ENCODE measurements around the gene GAN. TPM values are rescaled to one million over a fixed set of nuclear protein-coding genes. Genes with fewer than 3 reads are reported as not detected.
"Not testable (repeated sequence)": the region's sequence is repeated elsewhere in the genome, so short reads cannot be mapped to it uniquely, and the experiment has no call there.

The GAN gene
- total RNA-seq, 1 donor = 9.1 TPM

DNA sequence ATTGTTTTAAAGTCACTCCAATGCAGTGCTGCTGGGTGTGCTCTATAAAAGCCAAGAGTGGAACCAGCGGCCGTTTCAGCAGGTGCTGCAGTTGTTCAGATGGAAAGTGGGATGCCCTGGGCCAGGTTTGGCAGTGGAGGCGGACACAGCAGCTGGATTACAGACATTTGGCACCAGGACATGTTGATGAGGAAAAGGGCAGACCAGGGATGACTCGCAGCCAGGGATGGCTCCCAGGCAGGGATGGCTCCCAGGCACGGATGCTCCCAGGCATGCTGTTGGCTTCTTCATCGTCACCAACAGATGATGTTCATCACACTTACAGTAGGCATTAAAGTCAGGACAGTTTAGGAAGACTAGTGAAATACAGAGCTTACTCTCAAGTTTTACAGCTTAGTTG, 10.0 kb downstream of the GAN start:
- H3K4me3 ChIP-seq (ENCODE audit: low read depth, low read length) = no peak overlapping the region
- TF ChIP-seq, protein P1, sequence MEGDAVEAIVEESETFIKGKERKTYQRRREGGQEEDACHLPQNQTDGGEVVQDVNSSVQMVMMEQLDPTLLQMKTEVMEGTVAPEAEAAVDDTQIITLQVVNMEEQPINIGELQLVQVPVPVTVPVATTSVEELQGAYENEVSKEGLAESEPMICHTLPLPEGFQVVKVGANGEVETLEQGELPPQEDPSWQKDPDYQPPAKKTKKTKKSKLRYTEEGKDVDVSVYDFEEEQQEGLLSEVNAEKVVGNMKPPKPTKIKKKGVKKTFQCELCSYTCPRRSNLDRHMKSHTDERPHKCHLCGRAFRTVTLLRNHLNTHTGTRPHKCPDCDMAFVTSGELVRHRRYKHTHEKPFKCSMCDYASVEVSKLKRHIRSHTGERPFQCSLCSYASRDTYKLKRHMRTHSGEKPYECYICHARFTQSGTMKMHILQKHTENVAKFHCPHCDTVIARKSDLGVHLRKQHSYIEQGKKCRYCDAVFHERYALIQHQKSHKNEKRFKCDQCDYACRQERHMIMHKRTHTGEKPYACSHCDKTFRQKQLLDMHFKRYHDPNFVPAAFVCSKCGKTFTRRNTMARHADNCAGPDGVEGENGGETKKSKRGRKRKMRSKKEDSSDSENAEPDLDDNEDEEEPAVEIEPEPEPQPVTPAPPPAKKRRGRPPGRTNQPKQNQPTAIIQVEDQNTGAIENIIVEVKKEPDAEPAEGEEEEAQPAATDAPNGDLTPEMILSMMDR (IDR thresholded peaks at IDR 0.05; ENCODE audit: insufficient read depth, low read depth, low read length) = no peak
- no peak for DNase-seq (ENCODE audit: low read depth)

DNA sequence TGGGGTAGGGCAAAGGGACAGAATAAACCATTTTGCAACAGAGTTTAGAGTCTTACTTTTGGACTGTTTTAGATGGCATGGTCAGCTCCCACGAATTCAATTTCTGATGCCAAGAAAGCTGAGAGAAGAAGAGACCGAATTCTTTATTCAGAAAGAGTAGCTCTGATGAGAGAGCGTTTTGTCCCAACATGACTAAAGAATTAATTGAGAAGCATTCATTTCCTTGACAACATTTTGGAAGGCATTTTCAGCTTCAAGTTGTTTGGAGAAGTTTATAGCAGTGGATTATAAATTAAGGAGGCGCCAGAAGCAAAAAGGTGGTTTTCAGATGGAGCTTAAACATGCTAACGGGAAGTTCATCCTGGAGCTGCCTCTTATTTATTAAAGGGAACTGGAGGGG, 12.2 kb downstream of the GAN start:
- TF ChIP-seq, protein P1 (IDR thresholded peaks at IDR 0.05; ENCODE audit: insufficient read depth, low read depth, low read length) = no peak
- no peak for DNase-seq (ENCODE audit: low read depth)
- no peak overlapping the region for H3K4me3 ChIP-seq (ENCODE audit: low read depth, low read length)

DNA sequence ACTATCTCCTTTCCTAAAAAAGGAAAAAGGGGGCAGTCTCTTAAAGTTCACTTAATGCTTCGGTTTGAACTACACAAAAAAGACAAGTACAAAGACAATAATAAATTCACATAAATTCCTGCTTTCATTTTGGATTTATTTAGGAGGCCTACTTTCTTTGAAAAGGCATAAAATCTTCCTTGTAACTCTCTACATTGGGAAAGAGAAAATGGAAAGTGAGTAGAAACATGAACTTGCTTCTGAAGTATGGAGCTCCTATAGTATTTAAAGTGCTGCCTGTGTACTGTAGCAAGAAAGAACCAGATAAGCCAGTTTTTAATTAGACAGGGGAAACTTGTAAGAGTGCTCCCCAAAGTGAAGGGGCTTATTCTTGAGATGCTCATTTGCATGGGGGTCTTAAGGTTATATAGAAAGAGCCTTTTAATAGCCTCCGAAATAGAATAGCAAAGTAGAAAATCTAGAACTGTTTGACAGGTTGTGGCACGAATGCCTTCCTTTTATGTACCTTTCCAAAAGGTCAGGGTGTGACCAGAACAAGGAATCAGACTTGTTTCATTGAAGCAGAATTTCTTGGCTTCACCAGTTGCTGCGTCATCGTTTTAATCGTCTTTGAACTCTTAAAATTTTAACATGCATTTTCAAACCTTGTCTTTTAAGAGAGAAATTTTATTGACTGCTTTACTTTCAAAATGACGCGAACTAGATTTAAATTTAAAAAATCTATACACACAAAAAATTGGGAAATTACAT, 12.9 kb downstream of the GAN start:
- no peak overlapping the region for H3K4me3 ChIP-seq (ENCODE audit: low read depth, low read length)
- TF ChIP-seq, protein P1 (IDR thresholded peaks at IDR 0.05; ENCODE audit: insufficient read depth, low read depth, low read length) = no peak
- no peak for DNase-seq (ENCODE audit: low read depth)

DNA sequence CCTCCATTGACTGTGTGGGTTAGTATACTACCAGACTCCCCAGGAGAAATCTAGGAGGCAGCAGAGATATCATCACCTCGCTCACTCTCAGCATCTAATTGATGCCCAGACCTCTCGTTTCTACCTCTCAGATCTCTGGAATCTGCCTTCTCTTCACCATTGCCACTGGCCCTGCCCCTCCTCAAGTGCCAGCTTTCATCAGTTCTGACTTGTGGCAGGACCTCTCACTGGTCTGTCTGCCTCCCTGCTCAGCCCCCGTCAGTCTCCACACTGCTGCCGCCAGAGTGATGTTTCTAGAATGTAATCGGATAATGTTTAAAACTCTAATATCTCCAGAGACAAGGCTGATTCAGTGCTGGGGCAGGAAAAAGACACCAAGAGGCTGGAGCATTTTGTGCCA, 15.2 kb downstream of the GAN start:
- DNase-seq (ENCODE audit: low read depth) = no peak
- TF ChIP-seq, protein P1 (IDR thresholded peaks at IDR 0.05; ENCODE audit: insufficient read depth, low read depth, low read length) = no peak
- H3K4me3 ChIP-seq (ENCODE audit: low read depth, low read length) = no peak overlapping the region

DNA sequence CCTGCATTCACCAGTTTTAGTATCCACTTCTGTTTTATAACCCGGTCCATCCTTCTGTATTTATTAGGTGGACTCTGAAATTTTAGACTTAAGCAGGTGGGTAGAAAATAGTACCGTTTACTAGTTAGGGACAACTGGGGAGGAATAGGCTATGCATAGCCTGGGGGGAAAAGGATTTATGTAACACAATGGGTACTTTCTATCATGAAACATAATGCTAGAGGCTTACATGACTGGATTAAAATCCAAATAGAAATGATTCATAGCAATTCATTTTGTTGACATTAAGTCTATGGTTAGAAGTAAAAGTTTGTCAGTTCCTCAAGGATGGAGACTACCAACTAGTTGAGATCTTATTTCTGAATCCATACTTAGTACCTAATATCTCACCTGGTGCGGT, 18.6 kb downstream of the GAN start:
- H3K4me3 ChIP-seq (ENCODE audit: low read depth, low read length) = no peak overlapping the region
- no peak for DNase-seq (ENCODE audit: low read depth)
- TF ChIP-seq, protein P1 (IDR thresholded peaks at IDR 0.05; ENCODE audit: insufficient read depth, low read depth, low read length) = no peak

DNA sequence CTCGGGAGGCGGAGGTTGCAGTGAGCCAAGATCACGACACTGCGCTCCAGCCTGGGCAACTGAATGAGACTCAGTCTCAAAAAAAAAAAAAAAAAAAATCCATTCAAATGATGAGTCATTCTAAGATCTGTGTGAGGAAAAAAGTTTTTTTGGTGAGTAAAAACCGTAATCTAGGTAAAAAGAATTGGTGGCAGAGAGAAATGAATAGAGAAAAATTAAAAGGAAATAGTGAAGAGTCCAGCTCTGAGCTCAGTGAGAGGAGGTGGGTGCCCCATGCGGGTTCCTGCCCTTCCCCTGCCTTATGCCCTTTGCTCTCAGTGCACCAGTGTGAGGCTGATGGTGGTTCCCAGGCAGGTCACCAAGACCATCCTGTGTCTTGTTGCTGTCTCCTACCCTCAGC, 20.9 kb downstream of the GAN start:
- H3K4me3 ChIP-seq (ENCODE audit: low read depth, low read length) = no peak overlapping the region
- DNase-seq (ENCODE audit: low read depth) = no peak
- TF ChIP-seq, protein P1 (IDR thresholded peaks at IDR 0.05; ENCODE audit: insufficient read depth, low read depth, low read length) = no peak

DNA sequence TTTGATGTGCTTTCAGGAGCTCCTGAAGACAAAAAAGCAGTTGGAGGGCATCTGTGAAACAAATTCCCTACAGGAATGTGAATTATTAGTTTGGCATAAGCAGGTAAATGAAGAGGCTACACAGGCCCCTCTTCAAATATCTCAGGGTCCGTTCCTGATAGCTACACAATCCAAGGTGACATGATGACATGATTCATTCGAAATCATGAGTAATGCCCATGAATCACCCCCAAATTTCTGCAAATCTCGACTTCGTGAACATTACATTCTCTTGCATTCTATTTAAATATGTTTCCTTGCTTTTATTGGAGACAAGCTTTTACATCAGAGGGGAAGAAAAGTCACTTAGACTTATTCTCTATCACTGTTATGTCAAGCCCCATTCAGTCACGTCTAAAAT, 22.3 kb downstream of the GAN start:
- TF ChIP-seq, protein P1 (IDR thresholded peaks at IDR 0.05; ENCODE audit: insufficient read depth, low read depth, low read length) = no peak
- no peak for DNase-seq (ENCODE audit: low read depth)
- H3K4me3 ChIP-seq (ENCODE audit: low read depth, low read length) = no peak overlapping the region

DNA sequence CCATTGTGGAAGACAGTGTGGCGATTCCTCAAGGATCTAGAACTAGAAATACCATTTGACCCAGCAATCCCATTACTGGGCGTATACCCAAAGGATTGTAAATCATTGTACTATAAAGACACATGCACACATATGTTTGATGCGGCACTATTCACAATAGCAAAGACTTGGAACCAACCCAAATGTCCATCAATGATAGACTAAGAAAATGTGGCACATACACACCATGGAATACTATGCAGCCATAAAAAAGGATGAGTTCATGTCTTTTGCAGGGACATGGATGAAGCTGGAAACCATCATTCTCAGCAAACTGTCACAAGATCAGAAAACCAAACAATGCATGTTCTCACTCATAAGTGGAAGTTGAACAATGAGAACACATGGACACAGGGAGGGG, 30.4 kb downstream of the GAN start:
- not testable (repeated sequence) for DNase-seq (ENCODE audit: low read depth); H3K4me3 ChIP-seq (ENCODE audit: low read depth, low read length)
